Myocyte (in vitro differentiated cells): ENCODE results near the gene ZFYVE19. TPM values are rescaled to one million over a fixed set of nuclear protein-coding genes. Genes with fewer than 3 reads are reported as not detected.
A peak's percentile ranks its signal among the peaks of the same experiment; 100 is the strongest.
"Not testable (repeated sequence)": the region's sequence is repeated elsewhere in the genome, so short reads cannot be mapped to it uniquely, and the experiment has no call there.

Experiments used
- DNase-seq: peaks from one replicate; pipeline ENCODE4 v3.0.0-alpha.2; 2012; ENCODE audit warnings: low read depth
- total RNA-seq: library from RNA; depleted of rRNA; stranded (reverse); fragments of >200 nt; gene quantifications from 2 replicates; pipeline ENCODE4 v1.2.3, GENCODE V29; 2014

The ZFYVE19 gene
- total RNA-seq, 1 donor from 2014 or later = 24.3 TPM

DNA sequence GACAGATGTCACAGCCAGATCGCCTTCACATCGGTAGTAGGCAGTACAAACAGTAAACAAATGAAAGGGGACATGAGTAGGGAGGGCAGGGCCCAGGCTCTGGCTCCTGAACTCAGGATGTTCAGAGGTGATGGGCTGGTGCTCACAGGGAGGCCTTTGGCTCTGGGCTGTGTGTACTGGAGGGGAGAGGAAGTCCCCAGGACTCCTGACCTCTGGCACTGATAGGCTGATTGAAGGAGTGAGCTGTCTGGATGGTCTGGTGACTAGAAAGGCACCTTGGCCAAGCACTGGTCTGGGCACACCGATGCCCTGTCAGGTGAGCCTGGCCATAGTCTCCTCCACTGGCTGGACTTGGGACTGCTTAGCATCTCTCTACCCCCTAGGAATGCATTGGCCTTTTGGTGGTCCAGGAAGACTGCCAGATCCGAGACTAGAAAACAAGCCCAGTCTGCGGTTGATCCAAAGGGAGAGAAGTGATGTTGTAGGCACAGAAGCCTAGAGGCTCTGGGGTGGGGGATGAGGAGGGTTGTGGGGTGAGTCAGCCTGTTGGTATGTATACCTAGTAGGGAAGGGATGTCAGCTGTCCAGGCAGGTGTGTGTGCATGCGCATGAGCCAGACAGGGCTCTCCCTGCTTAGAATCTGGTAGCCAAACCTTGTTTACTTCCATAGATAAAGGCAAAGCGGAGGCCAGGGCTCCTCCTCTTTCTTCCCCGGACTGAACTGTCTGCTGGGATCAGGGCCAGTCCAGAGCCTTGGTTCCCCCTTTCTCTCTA lies 38.8 kb downstream of the ZFYVE19 start:
- no peak for DNase-seq

DNA sequence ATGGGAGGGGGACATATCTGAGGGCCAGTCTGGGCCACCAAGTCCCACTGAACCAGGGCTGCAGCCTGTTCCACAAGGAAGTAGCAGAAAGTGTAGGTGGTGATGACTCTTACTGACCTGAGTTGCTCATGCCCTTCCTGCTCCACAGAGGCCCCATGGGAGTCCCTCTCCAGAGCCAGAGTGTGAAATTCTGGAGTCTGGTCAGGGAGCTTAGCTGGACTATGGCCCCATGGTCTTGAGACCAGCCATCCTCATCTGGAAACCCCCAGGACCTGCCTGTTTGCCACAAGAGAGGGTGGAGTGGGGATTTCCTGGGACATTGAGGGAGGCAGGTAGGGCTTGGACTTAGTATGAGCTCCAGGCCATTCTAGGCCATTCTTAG lies 39.9 kb downstream of the ZFYVE19 start:
- no peak for DNase-seq

DNA sequence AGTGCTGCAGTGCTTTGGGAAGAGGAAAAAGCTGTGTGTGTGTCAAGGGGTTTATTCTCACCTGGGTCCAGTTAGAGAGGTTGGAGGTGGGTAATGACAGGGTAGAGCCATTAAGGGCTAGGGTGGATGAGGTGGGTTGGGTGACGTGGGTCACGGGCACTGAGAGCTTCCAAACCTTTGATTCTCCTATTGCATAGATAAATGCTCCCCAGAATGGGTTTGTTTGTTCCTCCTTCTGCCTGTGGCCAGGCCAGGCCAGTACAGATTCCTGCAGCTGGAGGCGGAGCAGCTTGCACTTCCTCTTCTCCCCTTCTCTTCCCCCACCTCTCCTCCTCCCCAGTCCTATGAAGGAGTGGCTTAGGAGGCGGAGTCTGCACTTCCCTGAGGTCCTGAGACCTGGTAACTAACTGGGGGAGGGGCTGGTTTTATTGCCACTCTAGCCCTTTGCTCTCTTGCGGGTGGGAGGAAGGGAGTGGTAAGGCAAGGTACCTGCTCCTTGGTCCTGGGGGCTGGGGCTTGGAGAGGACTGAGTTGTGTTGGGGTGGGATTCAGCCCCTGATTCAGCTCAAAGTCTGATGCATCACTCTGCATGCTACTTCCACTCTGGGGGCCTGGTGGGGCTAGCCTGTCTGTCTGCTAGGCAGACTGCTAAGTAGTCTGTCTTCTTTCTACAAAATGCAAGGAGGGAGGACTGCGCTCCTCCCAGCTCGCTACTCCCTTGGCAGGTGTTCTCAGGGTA lies 40.5 kb downstream of the ZFYVE19 start:
- no peak for DNase-seq

DNA sequence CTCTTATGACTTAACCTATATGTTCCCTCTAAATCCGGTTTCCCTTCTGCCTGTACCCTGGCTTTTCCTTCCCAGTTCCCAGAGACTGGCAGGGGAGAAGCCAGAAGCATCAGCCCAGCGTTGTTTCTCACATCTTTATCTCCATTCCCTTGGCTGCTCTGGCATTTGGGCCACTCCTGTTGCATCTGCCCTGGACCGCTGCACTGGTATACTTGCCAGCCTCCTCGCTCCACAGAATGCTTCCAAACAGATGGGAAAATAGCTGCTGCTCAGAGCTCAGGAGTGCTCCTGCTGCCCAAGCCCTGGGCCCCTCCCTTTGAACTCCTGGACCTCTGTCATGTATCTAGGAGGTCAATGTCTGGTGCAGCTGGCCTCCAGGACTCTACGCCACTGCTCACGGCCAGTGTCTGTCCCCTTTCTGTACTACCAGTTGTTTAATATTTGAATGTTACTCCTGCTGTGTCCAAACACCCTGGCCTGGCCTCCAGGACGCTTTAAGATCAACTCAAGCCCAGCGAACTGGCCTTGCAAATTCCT lies 43.8 kb downstream of the ZFYVE19 start:
- no peak for DNase-seq

DNA sequence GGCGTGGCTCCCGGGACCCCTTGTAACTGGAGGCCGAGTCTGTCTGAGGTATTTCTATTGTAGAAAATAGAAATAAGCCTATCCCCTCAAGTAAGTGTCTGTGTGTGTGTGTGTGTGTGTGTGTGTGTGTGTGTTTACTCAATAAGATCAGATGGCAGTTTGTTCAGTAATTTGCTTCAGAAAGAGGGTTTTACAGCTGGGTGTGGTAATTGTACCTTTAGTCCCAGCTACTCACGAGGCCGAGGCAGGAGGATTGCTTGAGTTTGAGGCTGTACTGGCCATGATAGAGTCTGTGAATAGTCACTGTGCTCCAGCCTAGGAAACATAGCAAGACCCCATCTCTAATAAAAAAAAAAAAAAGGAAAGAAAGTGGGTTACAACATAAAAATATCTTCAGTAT lies 45.6 kb downstream of the ZFYVE19 start:
- no peak for DNase-seq

DNA sequence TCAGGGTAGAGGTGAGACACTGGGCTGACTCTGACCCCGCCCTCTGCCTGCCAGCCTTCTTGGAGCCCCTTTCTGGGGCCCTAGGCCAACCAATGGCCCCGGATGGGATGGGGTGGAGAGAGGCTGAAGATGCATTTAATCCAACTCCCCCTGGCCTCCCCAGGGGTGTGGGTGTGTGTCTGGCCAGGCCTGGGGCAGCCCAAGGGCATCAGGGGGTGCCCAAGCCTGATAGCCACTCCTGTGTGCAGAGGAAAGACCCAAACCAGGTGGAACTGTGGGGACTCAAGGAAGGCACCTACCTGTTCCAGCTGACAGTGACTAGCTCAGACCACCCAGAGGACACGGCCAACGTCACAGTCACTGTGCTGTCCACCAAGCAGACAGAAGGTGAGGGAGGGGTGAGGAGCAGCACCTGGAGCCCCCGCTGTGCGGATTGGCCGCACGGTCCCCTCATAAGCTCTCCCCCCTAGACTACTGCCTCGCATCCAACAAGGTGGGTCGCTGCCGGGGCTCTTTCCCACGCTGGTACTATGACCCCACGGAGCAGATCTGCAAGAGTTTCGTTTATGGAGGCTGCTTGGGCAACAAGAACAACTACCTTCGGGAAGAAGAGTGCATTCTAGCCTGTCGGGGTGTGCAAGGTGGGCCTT lies 46.5 kb downstream of the ZFYVE19 start:
- no peak for DNase-seq

DNA sequence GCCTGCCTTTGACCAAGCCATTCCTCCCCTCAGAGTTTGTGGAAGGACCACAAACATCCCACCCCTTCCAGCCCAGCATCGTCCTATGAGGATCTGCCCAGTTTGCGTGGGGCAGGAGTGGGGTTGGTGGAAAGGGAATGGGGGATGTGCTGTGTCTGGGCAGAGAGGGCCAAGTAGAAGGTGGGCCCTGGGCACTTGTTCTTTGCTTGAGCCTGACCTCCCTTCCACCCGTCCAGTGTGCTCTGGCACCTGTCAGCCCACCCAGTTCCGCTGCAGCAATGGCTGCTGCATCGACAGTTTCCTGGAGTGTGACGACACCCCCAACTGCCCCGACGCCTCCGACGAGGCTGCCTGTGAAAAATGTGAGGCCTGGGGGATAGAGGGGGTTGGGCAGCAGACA lies 47.3 kb downstream of the ZFYVE19 start:
- no peak for DNase-seq

DNA sequence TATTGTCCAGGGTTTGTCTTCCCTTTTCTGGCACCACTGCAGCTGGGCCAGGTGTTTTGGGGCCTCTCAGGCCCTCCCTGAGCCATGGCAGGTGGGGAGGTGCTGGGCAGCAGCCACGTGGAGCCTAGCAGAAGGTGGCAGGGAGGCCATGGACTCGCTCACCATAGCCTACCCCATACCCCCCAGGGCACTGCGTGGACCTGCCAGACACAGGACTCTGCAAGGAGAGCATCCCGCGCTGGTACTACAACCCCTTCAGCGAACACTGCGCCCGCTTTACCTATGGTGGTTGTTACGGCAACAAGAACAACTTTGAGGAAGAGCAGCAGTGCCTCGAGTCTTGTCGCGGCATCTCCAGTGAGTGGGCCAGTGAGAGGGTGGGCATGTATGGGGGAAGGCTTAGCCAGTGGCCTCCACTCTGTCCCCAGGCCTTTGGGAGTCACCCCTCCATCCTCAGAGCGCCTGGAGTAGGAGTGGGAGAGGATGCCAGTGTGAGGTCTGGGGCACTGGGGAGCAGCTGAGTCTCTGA lies 48.9 kb downstream of the ZFYVE19 start:
- no peak for DNase-seq

DNA sequence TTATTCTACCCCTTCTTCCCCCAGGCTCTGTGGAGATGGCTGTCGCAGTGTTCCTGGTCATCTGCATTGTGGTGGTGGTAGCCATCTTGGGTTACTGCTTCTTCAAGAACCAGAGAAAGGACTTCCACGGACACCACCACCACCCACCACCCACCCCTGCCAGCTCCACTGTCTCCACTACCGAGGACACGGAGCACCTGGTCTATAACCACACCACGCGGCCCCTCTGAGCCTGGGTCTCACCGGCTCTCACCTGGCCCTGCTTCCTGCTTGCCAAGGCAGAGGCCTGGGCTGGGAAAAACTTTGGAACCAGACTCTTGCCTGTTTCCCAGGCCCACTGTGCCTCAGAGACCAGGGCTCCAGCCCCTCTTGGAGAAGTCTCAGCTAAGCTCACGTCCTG lies 49.9 kb downstream of the ZFYVE19 start:
- no peak for DNase-seq

DNA sequence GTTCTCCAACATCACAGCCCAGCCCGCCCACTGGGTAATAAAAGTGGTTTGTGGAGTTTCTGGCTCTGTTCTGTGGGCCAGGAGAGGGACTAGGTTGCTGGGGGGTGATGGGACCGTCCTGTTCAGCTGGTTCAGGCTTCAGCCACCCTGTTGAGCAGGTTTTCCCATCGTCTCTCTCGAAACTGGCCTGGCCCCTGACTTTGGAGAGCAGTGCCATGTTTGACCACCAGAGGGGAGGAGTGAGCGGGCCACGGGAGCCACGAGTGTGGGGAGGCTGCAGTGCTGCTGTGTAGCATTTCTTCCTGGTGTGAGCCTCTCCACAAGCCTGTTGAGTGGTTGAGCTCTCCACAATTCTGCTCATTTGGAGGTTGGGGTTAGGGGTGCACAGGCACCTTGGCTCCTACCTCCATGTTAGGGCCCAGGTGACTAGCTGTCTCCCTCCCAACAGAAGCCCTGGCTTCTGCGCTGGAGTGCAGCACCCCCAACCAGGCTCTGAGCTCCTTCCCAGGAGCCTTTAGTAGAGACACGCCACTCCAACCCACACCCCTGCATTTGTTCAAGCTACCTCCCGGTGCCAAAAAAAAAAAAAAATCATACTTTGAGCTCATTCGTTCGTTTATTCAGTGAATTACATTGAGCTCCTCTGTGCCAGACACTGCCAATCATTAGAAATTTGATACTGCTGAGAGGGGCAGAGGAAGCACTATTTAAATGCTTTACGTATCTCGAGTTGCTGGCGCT lies 50.9 kb downstream of the ZFYVE19 start:
- DNase-seq = peak; percentile 78

DNA sequence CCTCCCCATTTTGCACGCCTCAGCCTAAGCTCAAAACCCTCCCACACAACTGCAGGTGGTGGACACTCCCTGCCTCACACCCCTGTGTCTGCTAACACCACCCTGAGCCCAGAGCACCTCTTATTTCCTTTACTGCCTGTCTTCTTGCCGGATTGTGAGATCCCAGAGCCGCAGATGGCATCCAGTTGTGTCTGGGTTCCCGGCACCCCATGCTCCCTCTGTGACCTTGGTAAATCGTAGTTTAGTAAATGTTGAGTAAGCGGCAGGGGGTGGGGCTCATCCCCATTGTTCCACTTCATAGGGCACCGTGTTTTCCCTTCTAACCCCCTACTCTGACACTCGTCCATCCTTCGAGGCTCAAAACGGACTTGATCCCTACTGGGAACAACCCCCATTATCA lies 51.8 kb downstream of the ZFYVE19 start:
- no peak for DNase-seq

DNA sequence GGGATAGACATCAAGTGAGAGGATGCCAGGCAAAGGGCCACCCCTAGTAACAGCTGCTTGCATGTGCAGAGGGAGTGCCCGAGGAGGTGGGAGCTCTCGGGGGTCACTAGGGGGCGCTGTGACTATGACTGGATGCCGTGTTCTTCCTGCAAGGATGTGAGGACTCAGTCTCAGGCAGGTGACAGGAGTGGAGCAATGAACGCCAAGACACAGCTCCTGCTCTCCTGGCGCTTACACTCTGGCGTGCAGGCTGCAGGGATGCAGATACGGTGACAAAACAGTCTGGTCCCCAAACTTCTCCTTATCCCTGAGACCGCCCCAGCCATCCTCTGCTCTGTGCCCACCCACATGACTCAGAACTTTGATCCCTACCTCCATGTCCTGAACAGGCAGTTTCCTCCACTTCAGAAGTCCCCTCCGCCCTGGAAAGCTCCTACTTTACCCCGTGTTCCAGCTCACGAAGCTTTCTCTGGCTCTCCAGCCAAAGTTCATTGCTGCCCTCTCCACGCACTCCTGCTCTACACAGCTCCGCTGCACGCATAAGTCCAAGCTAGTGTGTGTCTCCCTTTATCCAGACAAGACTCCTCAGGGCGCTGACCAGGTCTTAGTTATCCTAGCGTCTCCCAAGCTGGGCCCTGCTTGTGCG lies 52.4 kb downstream of the ZFYVE19 start:
- DNase-seq = peak; percentile 78

DNA sequence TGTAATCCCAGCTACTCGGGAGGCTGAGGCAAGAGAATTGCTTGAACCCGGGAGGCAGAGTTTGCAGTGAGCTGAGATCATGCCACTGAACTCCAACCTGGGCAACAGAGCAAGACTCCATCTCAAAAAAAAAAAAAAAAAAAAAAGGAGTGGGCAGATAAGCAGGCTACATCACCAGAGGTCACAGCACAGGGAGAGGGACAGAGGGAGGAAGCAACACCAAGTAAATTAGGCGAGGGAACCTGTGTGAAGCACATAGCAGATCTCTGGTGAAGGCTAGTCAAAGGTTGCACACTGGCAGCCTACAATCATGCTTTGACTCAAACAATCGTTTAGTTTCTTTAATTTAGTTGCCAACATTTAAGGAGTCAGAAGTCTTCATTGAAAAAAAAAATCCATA lies 54.3 kb downstream of the ZFYVE19 start:
- DNase-seq = not testable (repeated sequence)

DNA sequence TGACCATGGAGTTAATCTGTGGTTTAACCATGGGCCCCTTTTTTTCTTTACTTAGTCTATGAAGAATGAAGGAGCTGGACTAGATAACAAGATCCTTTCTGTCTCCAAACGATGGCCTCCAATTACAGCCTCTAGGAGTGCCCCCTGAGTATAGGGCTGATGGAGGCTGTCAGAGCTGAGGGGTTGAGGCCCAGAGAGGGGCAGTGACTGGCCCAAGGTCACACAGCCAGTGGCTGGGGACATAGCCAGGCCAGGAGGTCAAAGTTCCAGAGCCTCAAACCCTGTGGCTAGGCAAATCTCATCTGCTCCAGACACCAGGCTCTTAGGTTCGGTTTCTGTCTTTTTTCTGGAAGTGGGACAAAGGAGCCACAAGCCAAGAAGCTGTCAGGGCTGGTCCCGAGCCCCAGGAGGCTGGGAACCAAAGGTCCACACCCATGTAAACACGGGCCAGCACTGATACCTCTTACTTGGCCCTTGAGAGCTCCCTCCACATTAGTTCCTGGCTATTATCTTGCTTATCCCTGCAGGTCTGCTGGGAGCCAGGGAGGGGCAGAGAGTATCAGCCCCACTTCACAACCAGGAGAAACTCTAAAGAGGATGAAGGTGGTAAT lies 56.9 kb downstream of the ZFYVE19 start:
- no peak for DNase-seq

Other genes with a start within 250 kb of the ZFYVE19 start
- gene CCDC32, start 242.0 kb upstream of the ZFYVE19 start, total RNA-seq = 10.4 and 11.4 TPM in 2 replicates
- gene RPUSD2, start 237.8 kb upstream of the ZFYVE19 start, total RNA-seq = 5.9 and 11.7 TPM in 2 replicates
- 0.99 and 3.0 TPM in 2 replicates for gene KNL1, start 212.8 kb upstream of the ZFYVE19 start, total RNA-seq
- 0.94 and 2.3 TPM in 2 replicates for gene RAD51, start 111.9 kb upstream of the ZFYVE19 start, total RNA-seq
- gene RMDN3, start 51.8 kb upstream of the ZFYVE19 start, total RNA-seq = 22.2 and 25.5 TPM in 2 replicates
- 5.5 and 8.0 TPM in 2 replicates for gene GCHFR, start 43.0 kb upstream of the ZFYVE19 start, total RNA-seq
- gene C15orf62, start 37.1 kb upstream of the ZFYVE19 start, total RNA-seq = not detected in 2 replicates
- gene DNAJC17, start 384 bp downstream of the ZFYVE19 start, total RNA-seq = 17.9 and 51.4 TPM in 2 replicates
- not detected in 2 replicates for gene PPP1R14D, start 21.6 kb downstream of the ZFYVE19 start, total RNA-seq
- gene SPINT1, start 37.0 kb downstream of the ZFYVE19 start, total RNA-seq = not detected in 2 replicates
- 0.10 TPM in 1 of 2 replicates, not detected in the other for gene RHOV, start 67.1 kb downstream of the ZFYVE19 start, total RNA-seq
- 34.4 and 43.3 TPM in 2 replicates for gene VPS18, start 87.4 kb downstream of the ZFYVE19 start, total RNA-seq
- 0.13 TPM in 1 of 2 replicates, not detected in the other for gene DLL4, start 122.3 kb downstream of the ZFYVE19 start, total RNA-seq
- 5.5 and 10.4 TPM in 2 replicates for gene CHAC1, start 146.4 kb downstream of the ZFYVE19 start, total RNA-seq